Ovary (tissue), 9 donors: ENCODE measurements around the gene PSTPIP2. TPM values are rescaled to one million over a fixed set of nuclear protein-coding genes. Genes with fewer than 3 reads are reported as not detected.

ENCODE experiments used
- DNase-seq, 5 donors: peaks; one replicate each; pipeline ENCODE4 v3.0.0-alpha.2; 2019 to 2020
- H3K27ac ChIP-seq, 2 donors: fragments of 200-600 bp; one replicate each; pipeline versions ENCODE4 v1.5.1 to v1.8.0; 2019 to 2022
- H3K27me3 ChIP-seq: fragments of 200-600 bp; one replicate; pipeline ENCODE4 v1.8.0; 2022
- H3K36me3 ChIP-seq: fragments of 200-600 bp; sonication (generic); one replicate; pipeline ENCODE4 v1.5.1; 2019
- H3K4me1 ChIP-seq: one replicate; pipeline ENCODE4 v1.8.1; 2013; ENCODE audit warnings: mild to moderate bottlenecking, moderate library complexity; ENCODE audit not compliant: insufficient read depth
- H3K4me3 ChIP-seq: fragments of 200-600 bp; sonication (generic); one replicate; pipeline ENCODE4 v1.5.1; 2017
- H3K9me3 ChIP-seq, 2 donors: fragments of 200-600 bp in 1 of 2; sonication (generic) in 1 of 2; one replicate each; pipeline versions ENCODE4 v1.5.1 to v1.8.1; 2013 to 2019; ENCODE audit warnings: mild to moderate bottlenecking in 1 of 2, moderate library complexity in 1 of 2
- CTCF ChIP-seq, 3 donors: fragments of 450-650 bp in 2 of 3; fragments of 200-600 bp in 1 of 3; IDR thresholded peaks; one replicate each; pipeline versions ENCODE4 v1.5.1 to v1.8.0; 2016 to 2022; ENCODE audit warnings: antibody characterized with exemption in 3 of 3, mild to moderate bottlenecking in 1 of 3
- EP300 ChIP-seq: sonication (generic); formaldehyde crosslinking; IDR thresholded peaks from one replicate; pipeline ENCODE4 v1.6.1; 2017; ENCODE audit warnings: antibody characterized with exemption
- POLR2A ChIP-seq: fragments of 450-650 bp; IDR thresholded peaks from one replicate; pipeline ENCODE4 v1.6.1; 2017; ENCODE audit warnings: antibody characterized with exemption, mild to moderate bottlenecking, moderate library complexity
- WGBS, 3 donors: extraction: QIAGEN DNeasy Blood & Tissue Kit in 1 of 3; methylation state at CpG; one replicate each; pipeline versions ENCODE4 v1.1.5 to v1.1.7; 2013 to 2017; 5-methylcytosine and 5-hydroxymethylcytosine counted together
- intact Hi-C, 4 donors: fragments of 100-400 bp; cut with DNase I; formaldehyde crosslinking; loops; one replicate each; pipeline versions ENCODE4 v1.11.0 to v1.15.1; 2022 to 2023
- polyA plus RNA-seq, 2 donors: library from polyadenylated mRNA; stranded (reverse); fragments of 200-250 nt in 1 of 2; fragments of 350-450 nt in 1 of 2; fragmentation: Illumina TruSeq in 1 of 2; extraction: RNeasy Lipid Tissue Mini Kit (QIAGEN cat#74804) in 1 of 2; gene quantifications; one replicate each; pipeline ENCODE4 v1.2.3, GENCODE V29; 2013 to 2014
- total RNA-seq, 7 donors: library from RNA; depleted of rRNA in 2 of 7; stranded (reverse); fragments of >200 nt in 2 of 7; fragmentation: NEBNext Ultra II Directional in 3 of 7; extraction: Animal tissue kit (Norgen Biotek cat#: 25700) in 3 of 7; gene quantifications; one replicate each; pipeline versions ENCODE4 v1.1.0 to v1.2.4, GENCODE V29; 2016 to 2023
- donor health status: DM: no; HTN: no; CAD: no; lungs with moderate emphysema.
- donor health status: DM: no; HTN: no; CAD: no.
- donor health status: Bipolar disorder and iron deficiency.
- donor health status: DM: yes; HTN: yes; CAD: no.
- donor health status: DM: no; HTN: no; CAD: no.
- donor health status: DM: yes; HTN: yes; CAD: no.

The PSTPIP2 gene
- total and polyA plus RNA-seq, 9 donors, result 3.0 to 22.3 (median 5.3) TPM

DNA sequence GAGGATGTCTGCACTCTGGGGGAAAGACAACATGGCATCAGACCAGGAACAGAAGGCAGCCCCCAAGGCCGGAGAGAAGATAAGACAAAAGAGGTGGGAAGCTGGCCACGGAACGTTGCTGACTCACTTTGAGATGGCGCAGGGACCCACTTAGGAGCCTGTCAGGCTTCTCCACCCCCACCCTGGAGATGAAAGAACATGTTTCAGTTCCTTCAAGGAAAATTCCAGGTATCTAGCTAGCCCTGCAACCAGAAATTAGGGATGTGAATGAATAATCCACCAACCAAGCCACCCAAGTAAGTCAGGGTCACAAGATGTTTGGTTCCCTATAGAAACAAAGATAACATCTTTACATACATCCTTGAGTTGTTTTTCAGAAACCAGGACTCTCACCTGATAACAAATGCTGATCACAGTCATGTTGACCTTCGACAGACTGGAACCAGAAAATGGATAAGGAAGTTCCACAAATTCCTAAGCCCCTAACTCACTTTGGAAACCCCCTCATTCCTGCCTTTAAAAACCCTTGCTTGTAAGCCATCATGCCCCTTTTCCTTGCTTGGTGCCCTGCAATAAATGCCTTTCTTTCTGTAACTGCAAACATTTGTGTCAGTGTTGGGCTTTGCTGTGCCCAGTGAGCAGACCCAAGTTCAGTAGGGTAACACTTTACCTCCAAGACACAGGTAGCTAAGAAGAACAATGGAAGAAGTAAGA, 31.9 kb downstream of the PSTPIP2 start:
- TF ChIP-seq CTCF (IDR thresholded peaks at IDR 0.05) (no peak), POLR2A (no peak), EP300 (no peak)
- WGBS, 3 donors, result 42 to 60% (median 53%) methylated on average over 5 of the region's 5 CpGs

GRCh38 chr18:46037512-46038305, 34.4 kb downstream of the PSTPIP2 start:
- Histone ChIP-seq H3K27me3 (no peaks in the 10 kb centered on the region), H3K9me3 (no peaks in the 10 kb centered on the region), H3K4me1 (peaks cover 2% of the 10 kb centered on the region), H3K36me3 (no peaks in the 10 kb centered on the region), H3K4me3 (no peak overlapping the region), H3K27ac (no peak overlapping the region)
- no peak for DNase-seq
- TF ChIP-seq CTCF (IDR thresholded peaks at IDR 0.05), result no peak
- TF ChIP-seq EP300, result no peak
- TF ChIP-seq POLR2A, result no peak
- WGBS, 3 donors, result 85 to 86% (median 85%) methylated on average over 9 of the region's 9 CpGs
- intact Hi-C loops, result no loop called here

More for the DNA sequence above, 31.9 kb downstream of the PSTPIP2 start:
- DNase-seq, result no peak
- Histone ChIP-seq H3K36me3 (no peaks in the 10 kb centered on the region), H3K27me3 (no peaks in the 10 kb centered on the region), H3K4me3 (no peak overlapping the region), H3K9me3 (no peaks in the 10 kb centered on the region), H3K4me1 (peaks cover 2% of the 10 kb centered on the region), H3K27ac (no peak overlapping the region)
- intact Hi-C loops, result no loop called here

DNA sequence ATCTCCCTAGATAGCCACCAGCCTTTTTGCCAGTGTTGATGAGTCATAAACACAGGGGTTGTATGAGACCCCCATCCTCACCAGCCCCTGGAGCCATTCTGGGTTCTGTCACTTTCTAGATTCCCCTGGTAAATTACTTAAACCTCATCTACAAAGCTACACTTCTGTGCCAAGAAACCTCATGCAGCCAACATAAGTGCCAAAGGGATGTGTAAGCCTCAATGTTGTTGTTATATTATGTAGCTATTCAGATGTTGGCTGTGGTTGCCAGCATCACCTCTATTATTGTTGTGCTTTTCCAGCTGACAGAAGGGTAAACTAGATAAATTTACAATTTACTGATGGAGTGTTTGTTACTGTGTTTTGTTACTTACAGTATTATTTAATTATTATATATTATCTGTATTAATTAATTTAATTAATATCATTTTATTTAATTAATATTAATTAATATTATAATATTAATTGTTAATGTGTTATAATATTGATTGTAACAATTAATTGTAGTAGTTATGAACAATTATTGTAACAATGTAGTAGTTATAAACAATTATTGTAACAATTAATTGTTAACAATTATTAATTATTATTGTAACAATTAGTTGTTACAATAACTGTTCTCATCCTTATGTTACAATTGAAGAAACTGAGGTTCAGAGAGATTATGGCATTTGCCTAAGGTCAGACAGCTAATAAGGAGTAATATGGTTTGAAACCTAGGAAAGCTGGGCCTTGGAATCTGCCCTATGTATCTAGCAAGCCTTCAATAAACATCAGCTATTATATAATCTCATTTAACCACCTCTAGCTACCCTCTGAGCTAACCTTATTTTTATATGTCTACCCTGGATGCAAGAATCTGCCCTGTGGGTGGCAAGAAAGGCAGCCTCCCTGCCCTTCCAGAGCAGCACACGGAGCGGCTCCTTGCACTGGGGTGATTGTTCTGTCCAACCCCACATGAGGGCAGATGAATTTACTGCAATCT, 36.1 kb downstream of the PSTPIP2 start:
- H3K36me3 ChIP-seq, result no peaks in the 10 kb centered on the region
- TF ChIP-seq POLR2A (no peak), EP300 (no peak), CTCF (IDR thresholded peaks at IDR 0.05) (no peak)
- peaks cover 2% of the 10 kb centered on the region for H3K4me1 ChIP-seq
- H3K27ac ChIP-seq, result no peak overlapping the region
- no peak overlapping the region for H3K4me3 ChIP-seq
- intact Hi-C loops, result no loop called here
- no peaks in the 10 kb centered on the region for H3K27me3 ChIP-seq
- DNase-seq, result no peak
- WGBS, 3 donors, result 97 to 100% (median 98%) methylated on average over 2 of the region's 2 CpGs
- H3K9me3 ChIP-seq, result no peaks in the 10 kb centered on the region

GRCh38 chr18:46034230-46034629, 37.8 kb downstream of the PSTPIP2 start:
- no peak for TF ChIP-seq EP300
- TF ChIP-seq CTCF (IDR thresholded peaks at IDR 0.05), result no peak
- TF ChIP-seq POLR2A, result no peak
- intact Hi-C loops, result no loop called here
- no peaks in the 10 kb centered on the region for H3K9me3 ChIP-seq
- no peaks in the 10 kb centered on the region for H3K27me3 ChIP-seq
- no peaks in the 10 kb centered on the region for H3K36me3 ChIP-seq
- DNase-seq, result no peak
- H3K27ac ChIP-seq, result no peak overlapping the region
- WGBS, 3 donors, result 50 to 70% (median 67%) methylated on average over 1 of the region's 1 CpG
- no peaks in the 10 kb centered on the region for H3K4me1 ChIP-seq
- no peak overlapping the region for H3K4me3 ChIP-seq
